HG03139 (cell line): ENCODE results near the gene SLC22A31.
"Not testable (repeated sequence)": the region's sequence is repeated elsewhere in the genome, so short reads cannot be mapped to it uniquely, and the experiment has no call there.

Experiments
- ATAC-seq: cut with Tn5 transposase; IDR thresholded peaks from one replicate; pipeline ENCODE4 v1.9.1; 2021; ENCODE audit not compliant: unreplicated experiment

The SLC22A31 gene

DNA sequence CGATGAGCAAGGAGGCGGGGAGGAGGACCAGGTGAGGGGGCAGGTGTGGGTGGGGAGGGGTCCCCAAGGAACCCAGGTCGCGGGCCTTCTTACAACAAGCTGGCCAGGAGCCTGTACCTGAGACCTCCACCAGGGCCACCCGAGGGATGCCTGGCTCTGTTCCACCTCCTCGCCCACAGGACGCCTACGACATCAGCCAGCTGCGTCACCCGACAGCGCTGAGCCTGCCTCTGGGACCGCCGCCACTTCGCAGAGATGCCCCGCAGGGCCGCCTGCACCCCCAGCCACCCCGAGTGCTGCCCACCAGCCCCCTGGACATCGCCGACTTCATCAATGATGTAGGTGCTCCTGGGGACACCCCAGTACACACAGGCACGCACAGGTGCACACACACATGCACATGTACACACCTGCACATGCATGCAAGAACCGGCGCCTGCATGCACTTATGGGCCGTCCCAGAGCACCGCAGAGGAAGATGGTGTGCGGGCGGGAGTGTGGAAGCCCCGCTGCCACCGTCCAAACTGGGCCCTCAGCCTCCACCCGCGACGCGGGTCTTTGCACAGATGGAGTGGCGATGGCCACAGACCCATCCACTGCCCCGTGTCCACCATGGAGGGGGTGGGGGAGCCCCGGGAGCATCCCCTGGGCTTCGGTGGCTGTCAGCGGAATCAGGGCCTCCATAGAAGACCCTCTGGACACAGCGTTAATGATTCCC, 6.6 kb downstream of the SLC22A31 start:
- no peak for ATAC-seq

DNA sequence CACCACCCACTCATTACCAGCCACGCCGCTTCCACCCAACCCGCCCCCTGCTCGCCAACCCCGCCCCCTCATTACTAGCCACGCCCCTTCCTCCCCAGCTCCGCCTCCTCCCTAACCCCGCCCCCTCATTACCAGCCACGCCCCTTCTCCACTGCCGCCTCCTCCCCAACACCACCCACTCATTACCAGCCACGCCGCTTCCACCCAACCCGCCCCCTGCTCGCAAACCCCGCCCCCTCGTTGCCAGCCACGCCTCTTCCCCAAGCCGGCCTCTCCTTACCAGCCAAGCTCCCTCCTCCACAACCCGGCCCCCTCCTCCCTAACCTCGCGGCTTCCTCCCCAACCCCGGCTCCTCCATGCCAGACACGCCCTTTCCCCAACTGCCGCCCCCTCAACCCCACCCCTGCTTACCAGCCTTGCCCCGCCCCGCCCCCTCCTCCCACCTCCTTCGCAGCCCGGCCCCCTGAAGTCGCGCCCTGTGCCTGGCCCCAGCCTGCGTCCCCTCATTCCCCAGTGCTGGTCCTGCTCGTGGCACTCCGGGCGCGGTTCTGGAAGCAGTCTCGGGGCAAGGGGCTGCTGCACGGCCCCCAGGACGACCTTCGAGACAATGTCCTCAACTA, 7.3 kb downstream of the SLC22A31 start:
- no peak for ATAC-seq

DNA sequence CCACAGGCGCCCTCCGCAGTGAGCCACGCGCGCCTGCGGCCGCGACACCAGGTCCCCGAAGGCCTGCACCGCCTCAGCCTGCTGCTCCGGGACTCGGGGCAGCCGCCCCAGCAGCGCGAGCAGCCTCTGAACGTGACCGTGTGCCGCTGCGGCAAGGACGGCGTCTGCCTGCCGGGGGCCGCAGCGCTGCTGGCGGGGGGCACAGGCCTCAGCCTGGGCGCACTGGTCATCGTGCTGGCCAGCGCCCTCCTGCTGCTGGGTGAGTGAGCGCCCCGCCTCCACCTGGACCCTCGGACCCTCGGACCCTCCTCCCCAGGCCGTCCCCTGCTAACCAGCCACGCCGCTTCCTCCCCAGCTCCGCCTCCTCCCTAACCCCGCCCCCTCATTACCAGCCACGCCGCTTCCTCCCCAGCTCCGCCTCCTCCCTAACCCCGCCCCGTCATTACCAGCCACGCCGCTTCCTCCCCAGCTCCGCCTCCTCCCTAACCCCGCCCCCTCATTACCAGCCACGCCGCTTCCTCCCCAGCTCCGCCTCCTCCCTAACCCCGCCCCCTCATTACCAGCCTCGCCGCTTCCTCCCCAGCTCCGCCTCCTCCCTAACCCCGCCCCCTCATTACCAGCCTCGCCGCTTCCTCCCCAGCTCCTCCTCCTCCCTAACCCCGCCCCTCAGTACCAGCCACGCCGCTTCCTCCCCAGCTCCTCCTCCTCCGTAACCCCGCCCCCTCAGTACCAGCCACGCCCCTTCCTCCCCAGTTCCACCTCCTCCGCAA, 8.0 kb downstream of the SLC22A31 start:
- not testable (repeated sequence) for ATAC-seq

DNA sequence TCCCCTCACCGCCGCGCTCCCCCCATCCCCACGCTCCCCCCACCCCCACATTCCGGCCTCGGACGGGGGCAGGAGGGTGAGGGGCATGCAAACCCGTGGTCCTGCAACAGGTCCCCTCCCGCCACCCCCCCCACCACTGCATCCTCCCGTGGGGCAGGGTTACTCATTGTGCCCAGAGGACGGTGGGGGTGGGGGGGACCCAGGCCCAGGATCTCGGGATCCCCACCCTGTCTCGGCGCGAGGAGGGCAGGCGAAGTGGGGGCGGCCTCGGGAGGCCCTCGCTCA, 8.5 kb downstream of the SLC22A31 start:
- ATAC-seq = no peak

DNA sequence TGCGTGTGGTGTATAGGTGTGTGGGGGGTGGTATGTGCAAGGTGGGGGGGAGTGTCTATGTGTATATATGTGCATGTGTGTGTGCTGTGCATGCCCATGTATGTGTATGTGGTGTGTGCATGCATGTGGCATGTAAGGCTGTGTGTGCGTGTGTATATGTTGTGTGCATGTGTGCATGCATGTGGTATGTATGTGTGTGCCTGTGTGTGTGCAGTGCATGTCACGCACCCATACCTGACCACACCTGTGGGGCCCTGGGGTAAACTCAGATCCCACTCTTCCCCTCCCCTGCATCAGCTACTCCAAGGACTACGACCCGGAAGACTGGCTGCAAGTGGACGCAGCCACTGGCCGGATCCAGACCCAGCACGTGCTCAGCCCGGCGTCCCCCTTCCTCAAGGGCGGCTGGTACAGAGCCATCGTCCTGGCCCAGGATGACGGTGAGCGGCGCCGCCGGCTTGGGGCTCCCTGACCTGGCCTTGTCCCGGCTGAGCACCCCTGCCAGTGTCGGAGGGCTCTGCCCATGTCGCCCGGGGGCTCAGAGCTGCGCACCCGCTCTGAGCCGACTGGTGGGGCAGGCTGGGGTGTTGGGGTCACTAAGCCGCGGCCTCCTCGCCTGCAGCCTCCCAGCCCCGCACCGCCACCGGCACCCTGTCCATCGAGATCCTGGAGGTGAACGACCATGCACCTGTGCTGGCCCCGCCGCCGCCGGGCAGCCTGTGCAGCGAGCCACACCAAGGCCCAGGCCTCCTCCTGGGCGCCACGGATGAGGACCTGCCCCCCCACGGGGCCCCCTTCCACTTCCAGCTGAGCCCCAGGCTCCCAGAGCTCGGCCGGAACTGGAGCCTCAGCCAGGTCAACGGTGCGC, 9.1 kb downstream of the SLC22A31 start:
- ATAC-seq = no peak

DNA sequence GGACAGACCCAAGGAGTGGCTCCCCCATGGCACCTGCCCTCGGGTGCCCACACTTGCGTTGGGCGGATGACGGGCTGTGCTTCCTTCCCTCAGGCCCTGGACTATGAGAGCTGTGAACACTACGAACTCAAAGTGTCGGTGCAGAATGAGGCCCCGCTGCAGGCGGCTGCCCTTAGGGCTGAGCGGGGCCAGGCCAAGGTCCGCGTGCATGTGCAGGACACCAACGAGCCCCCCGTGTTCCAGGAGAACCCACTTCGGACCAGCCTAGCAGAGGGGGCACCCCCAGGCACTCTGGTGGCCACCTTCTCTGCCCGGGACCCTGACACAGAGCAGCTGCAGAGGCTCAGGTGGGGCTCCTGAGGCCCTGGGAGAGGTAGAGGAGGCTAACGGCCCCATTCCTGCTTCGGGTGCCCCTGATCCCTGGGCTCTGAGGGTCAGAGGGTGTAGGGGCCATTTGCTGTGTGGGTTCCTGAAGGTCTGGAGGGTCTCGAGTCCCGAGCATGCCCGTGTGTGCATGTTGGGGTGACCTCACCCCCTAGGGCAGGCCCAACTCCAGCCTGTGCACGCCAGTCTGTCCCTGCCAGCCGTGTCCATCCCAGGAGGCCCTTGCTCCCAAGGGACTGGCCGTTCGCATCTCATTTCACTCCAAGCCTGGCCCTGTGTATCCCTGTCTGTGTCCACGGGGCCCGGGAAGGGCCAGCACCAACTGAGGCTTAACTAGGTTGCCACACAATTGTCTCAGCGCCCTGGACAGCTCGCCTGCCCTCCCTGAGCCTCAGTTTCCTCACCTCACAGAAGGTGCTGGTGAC, 10.0 kb downstream of the SLC22A31 start:
- no peak for ATAC-seq

DNA sequence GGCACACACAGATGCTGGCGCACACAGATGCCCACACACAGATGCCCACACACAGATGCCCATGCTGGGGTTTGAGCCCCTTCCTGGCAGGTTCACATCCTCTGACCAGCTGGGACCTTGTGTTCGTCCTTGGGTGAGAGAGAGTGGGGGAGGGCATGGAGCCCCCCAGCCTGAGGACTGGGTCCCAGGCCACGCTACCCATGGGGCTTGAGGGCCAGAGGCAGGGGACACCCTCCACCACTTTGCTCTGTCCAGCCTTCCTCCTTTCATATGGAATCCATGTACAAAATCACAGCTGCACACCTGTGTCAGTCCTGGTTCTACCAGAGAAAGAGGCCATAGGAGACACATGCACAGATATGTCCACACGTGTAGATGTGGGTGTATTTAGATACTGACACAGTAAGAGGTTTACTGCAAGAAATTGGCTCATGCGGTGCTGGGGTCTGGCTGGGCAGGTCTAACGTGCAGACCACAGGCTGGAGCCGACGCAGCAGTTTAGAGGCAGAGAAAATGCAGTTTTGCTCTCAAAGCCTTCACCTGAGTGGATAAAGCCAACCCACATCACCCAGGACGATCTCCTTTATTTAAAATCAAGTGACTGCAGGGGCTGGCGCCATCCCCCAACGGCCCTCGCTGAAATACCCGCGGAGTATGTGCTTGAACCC, 10.8 kb downstream of the SLC22A31 start:
- no peak for ATAC-seq

DNA sequence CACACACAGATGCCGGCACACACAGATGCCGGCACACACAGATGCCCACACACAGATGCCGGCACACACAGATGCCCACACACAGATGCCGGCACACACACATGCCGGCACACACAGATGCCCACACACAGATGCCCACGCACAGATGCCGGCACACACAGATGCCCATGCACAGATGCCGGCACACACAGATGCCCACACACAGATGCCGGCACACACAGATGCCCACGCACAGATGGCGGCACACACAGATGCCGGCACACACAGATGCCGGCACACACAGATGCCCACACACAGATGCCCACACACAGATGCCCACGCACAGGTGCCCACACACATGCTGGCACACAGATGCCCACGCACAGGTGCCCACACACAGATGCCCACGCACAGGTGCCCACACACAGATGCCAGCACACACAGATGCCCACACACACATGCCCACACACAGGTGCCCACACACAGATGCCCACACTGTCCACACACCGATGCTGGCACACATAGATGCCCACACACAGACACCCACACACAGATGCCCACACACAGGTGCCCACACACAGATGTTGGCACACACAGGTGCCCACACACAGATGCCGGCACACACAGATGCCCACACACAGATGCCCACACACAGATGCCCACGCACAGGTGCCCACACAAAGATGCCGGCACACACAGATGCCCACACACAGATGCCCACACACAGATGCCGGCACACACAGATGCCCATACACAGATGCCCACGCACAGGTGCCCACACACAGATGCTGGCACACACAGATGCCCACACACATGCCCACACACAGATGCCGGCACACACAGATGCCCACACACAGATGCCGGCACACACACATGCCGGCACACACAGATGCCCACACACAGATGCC, 11.6 kb downstream of the SLC22A31 start:
- ATAC-seq = not testable (repeated sequence)

DNA sequence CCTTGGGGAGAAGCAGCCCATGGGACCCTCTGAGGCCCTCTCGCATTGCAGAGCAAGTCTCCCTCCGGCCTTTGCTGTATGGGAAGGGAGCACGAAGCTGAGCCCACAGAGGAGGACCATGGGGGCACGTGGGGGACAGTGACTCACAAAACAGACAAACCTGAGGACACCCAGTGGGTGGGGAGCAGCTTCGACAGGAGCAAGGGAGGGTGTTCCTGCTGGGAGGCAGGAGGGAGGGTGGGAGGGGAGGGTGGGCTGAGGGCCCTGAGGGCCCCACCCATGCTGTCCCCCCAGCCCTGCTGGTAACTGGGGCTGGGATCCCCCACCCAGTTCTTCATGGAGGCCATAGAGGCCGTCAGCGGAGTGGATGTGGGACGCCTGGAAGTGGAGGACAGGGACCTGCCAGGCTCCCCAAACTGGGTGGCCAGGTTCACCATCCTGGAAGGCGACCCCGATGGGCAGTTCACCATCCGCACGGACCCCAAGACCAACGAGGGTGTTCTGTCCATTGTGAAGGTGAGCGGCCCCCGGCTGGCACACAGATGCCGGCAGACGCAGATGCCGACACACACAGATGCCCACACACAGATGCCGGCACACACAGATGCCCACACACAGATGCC, 12.5 kb downstream of the SLC22A31 start:
- no peak for ATAC-seq

DNA sequence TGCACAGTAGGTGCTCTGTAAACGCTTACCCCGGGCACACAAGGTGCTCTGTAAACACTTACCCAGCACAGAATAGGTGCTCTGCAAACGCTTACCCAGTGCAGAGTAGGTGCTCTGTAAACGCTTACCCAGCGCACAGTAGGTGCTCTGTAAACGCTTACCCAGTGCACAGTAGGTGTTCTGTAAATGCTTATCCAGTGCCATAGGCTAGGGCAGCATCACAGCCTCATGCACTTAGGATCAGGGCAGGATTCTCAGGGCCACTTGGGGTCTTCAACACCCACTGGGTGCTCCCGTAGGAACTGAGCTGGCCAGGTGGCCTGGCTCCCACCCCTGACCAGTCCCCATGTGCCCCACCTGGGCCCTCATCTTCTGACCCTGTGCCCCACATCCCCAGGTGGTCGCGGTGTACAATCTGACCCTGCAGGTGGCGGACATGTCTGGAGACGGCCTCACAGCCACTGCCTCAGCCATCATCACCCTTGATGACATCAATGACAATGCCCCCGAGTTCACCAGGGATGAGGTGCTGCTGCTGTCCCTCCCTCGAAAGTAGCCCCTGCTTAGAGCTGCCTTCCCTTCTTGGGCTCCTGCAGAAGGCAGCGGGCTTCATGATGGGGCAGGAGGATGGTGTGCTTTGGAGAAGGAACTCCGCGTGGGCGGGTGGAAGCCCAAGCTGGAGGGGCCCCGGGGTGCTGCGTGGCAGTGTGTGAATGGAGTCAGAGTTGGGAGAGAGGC, 13.1 kb downstream of the SLC22A31 start:
- no peak for ATAC-seq

DNA sequence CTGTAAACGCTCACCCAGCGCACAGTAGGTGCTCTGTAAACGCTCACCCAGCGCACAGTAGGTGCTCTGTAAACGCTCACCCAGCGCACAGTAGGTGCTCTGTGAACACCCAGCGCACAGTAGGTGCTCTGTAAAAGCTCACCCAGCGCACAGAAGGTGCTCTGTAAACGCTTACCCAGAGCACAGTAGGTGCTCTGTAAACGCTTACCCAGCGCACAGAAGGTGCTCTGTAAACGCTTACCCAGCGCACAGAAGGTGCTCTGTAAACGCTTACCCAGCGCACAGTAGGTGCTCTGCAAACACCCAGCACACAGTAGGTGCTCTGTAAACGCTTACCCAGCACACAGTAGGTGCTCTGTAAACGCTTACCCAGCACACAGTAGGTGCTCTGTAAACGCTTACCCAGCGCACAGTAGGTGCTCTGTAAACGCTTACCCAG, 13.7 kb downstream of the SLC22A31 start:
- not testable (repeated sequence) for ATAC-seq

DNA sequence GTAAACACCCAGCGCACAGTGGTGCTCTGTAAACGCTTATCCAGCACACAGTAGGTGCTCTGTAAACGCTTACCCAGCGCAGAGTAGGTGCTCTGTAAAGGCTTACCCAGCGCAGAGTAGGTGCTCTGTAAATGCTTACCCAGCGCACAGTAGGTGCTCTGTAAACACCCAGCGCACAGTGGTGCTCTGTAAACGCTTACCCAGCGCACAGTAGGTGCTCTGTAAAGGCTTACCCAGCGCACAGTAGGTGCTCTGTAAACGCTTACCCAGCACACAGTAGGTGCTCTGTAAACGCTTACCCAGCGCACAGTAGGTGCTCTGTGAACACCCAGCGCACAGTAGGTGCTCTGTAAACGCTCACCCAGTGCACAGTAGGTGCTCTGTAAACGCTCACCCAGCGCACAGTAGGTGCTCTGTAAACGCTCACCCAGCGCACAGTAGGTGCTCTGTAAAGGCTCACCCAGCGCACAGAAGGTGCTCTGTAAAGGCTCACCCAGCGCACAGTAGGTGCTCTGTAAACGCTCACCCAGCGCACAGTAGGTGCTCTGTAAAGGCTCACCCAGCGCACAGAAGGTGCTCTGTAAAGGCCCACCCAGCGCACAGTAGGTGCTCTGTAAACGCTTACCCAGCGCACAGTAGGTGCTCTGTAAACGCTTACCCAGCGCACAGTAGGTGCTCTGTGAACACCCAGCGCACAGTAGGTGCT, 14.3 kb downstream of the SLC22A31 start:
- ATAC-seq = not testable (repeated sequence)

DNA sequence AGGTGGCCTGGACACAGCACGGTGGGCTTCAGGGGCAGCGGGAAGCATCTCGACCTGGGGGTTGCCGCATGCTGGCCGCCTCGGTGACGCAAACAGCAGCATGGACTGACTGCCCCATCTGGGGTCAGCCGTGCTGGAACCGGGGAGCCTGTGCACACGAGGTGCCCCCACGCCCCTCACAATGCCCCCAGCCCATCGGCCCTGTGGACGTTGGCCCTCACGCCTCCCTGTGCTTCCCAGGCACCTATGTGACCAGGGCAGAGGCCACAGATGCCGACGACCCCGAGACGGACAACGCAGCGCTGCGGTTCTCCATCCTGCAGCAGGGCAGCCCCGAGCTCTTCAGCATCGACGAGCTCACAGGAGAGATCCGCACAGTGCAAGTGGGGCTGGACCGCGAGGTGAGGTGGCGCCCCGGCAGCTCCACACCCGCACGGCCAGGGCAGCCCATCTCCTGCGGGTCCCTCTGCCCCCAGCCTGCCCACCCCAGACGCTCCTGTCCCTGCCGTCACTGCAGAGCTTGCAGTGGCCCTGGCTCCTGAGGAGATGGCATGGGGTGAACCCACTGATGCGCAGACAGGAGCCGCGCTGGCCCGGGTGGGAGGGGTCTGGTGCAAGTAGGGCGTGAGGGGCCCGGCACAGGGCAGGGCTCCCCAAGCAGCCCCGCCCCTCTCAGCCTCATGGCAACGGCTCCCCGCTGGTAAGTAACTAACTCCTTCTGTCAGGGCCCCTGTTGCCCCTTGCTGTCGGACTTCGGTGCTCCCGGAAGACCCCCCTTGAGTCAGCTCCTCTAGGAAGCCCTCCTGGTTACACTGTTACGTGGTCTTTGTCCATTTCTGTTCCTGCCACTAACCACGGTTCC, 15.2 kb downstream of the SLC22A31 start:
- ATAC-seq = no peak

DNA sequence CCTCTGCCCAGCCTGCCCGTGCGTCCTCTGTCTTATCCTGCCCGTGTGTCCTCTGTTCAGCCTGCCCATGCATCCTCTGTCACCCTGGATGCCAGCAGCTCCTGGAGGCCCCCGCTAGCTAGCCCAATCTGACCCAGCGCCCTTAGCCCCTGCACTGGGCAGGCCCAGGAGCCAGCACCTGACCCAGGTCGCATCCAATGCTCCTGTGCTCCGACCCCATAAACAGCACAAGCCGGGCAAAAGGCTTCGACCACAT, 15.7 kb downstream of the SLC22A31 start:
- no peak for ATAC-seq

DNA sequence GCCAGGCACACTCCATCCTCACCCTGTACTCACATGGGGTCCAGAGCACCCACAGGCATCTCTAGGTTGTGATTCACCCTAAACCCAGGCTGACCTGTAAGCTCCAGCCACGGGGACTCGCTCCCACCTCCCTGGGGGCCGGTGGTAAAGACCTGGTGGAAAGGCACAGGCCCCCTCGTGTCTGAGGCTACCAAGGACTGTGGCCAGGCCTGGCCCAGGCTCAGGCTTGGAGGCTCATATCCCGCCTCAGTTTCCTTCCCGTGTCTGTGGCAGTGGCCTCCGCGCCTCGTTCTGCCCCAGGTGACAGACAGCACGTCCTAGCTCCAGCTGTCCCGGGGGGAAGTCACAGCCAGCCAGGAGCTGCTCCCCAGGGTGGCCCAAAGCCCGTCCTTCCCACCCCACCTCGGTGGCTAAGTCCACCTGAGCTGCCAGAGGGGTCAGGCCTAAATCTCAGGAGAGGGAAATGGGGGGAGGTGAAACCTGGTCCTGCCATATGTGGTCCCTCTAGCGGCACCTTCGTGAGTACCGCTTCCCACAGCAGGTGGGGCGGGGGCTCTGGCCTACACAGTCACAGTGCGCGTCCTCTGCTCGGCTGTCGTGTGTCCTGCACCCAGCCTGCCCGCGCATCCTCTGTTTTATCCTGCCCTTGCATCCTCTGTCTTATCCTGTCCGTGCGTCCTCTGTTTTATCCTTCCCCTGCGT, 16.2 kb downstream of the SLC22A31 start:
- no peak for ATAC-seq

DNA sequence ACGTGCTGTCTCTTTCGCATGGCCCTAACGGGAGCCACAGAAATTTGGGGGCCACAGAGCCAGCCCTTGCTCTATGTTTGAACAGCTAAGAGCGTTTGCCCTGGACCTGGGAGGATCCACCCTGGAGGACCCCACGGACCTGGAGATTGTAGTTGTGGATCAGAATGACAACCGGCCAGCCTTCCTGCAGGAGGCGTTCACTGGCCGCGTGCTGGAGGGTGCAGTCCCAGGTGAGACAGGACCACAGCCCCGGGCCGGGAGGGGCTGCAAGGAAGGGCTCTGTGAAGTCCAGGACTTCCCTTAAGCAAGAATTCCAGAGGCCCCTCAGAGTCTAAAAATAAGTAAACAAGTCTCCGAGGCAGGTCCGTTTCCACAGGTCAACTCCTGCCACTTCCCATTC, 16.9 kb downstream of the SLC22A31 start:
- no peak for ATAC-seq
